ENCODE measurements around the gene LMO2.

Gene LMO2

GRCh38 chr11:33891714-33892327 is at the start of gene LMO2:
Gene LMO2, minus strand, starts transcription at chr11:33892076. Its CDS starts 22,360 bp downstream, at chr11:33869716.
- H3K27ac ChIP-seq, result no peak within 1 kb of the TSS

GRCh38 chr11:33940538-33940815 is 48.6 kb upstream of the LMO2 start:
- no peak for TF ChIP-seq CTCF (conservative IDR thresholded peaks at IDR 0.05; ENCODE audit: low read depth, low read length)
- Histone ChIP-seq H3K27ac (no peak overlapping the region), H4K20me1 (ENCODE audit: insufficient read depth) (no peaks in the 10 kb centered on the region), H3K27me3 (ENCODE audit: insufficient read depth, low read depth) (no peaks in the 10 kb centered on the region), H2AFZ (ENCODE audit: low read depth) (no peak overlapping the region), H3K4me3 (IDR thresholded peaks at IDR 0.05; ENCODE audit: insufficient read depth, low read depth, low read length) (no peak overlapping the region), H3K4me2 (no peak overlapping the region), H3K79me2 (ENCODE audit: insufficient read depth, low read depth) (no peaks in the 10 kb centered on the region), H3K4me1 (ENCODE audit: low read depth, poor library complexity, severe bottlenecking) (no peaks in the 10 kb centered on the region), H3K9ac (no peak overlapping the region), H3K36me3 (ENCODE audit: insufficient read depth) (no peaks in the 10 kb centered on the region)

More at GRCh38 chr11:33891714-33892327, at the start of gene LMO2:
- H2AFZ ChIP-seq (ENCODE audit: low read depth), result no peak within 1 kb of the TSS
- H4K20me1 ChIP-seq (ENCODE audit: insufficient read depth), result no peaks in the 10 kb centered on the region
- H3K4me1 ChIP-seq (ENCODE audit: low read depth, poor library complexity, severe bottlenecking), result peaks cover 5% of the 10 kb centered on the region
- no peaks in the 10 kb centered on the region for H3K36me3 ChIP-seq (ENCODE audit: insufficient read depth)
- TF ChIP-seq CTCF (conservative IDR thresholded peaks at IDR 0.05; ENCODE audit: low read depth, low read length), result no peak
- no peaks in the 10 kb centered on the region for H3K79me2 ChIP-seq (ENCODE audit: insufficient read depth, low read depth)
- H3K4me3 ChIP-seq (IDR thresholded peaks at IDR 0.05; ENCODE audit: insufficient read depth, low read depth, low read length), result no peak within 1 kb of the TSS
- peaks cover 14% of the 10 kb centered on the region; the same call in 1 of the 2 replicates for H3K27me3 ChIP-seq (ENCODE audit: insufficient read depth, low read depth)
- H3K9ac ChIP-seq, result no peak within 1 kb of the TSS
- H3K4me2 ChIP-seq, result no peak within 1 kb of the TSS

- H3K36me3 ChIP-seq (ENCODE audit: insufficient read depth), result no peaks in the 10 kb centered on the region
- no peak overlapping the region for H3K4me2 ChIP-seq
- no peaks in the 10 kb centered on the region for H3K27me3 ChIP-seq (ENCODE audit: insufficient read depth, low read depth)
- H4K20me1 ChIP-seq (ENCODE audit: insufficient read depth), result no peaks in the 10 kb centered on the region
- no peak overlapping the region for H3K4me3 ChIP-seq (IDR thresholded peaks at IDR 0.05; ENCODE audit: insufficient read depth, low read depth, low read length)
- no peak for TF ChIP-seq CTCF (conservative IDR thresholded peaks at IDR 0.05; ENCODE audit: low read depth, low read length)
- H3K79me2 ChIP-seq (ENCODE audit: insufficient read depth, low read depth), result no peaks in the 10 kb centered on the region
- H2AFZ ChIP-seq (ENCODE audit: low read depth), result no peak overlapping the region
- no peak overlapping the region for H3K9ac ChIP-seq
- H3K27ac ChIP-seq, result no peak overlapping the region
- no peaks in the 10 kb centered on the region for H3K4me1 ChIP-seq (ENCODE audit: low read depth, poor library complexity, severe bottlenecking)
Measured at GRCh38 chr11:33936725-33937604, 45.1 kb upstream of the LMO2 start.

- no peak overlapping the region for H3K4me3 ChIP-seq (IDR thresholded peaks at IDR 0.05; ENCODE audit: insufficient read depth, low read depth, low read length)
- H3K27ac ChIP-seq, result no peak overlapping the region
- no peaks in the 10 kb centered on the region for H3K36me3 ChIP-seq (ENCODE audit: insufficient read depth)
- no peaks in the 10 kb centered on the region for H4K20me1 ChIP-seq (ENCODE audit: insufficient read depth)
- no peak overlapping the region for H3K9ac ChIP-seq
- no peaks in the 10 kb centered on the region for H3K27me3 ChIP-seq (ENCODE audit: insufficient read depth, low read depth)
- no peaks in the 10 kb centered on the region for H3K79me2 ChIP-seq (ENCODE audit: insufficient read depth, low read depth)
- H3K4me1 ChIP-seq (ENCODE audit: low read depth, poor library complexity, severe bottlenecking), result no peaks in the 10 kb centered on the region
- H2AFZ ChIP-seq (ENCODE audit: low read depth), result no peak overlapping the region
- no peak overlapping the region for H3K4me2 ChIP-seq
- TF ChIP-seq CTCF (conservative IDR thresholded peaks at IDR 0.05; ENCODE audit: low read depth, low read length), result no peak
Measured at GRCh38 chr11:33935461-33936456, 43.9 kb upstream of the LMO2 start.
